Bone marrow (tissue), 2 donors: Measurements from ENCODE around the gene RPS6KA3.
"Not testable (repeated sequence)": the region's sequence is repeated elsewhere in the genome, so short reads cannot be mapped to it uniquely, and the experiment has no call there.

Experiments used
- DNase-seq, 2 donors: peaks; one replicate each; lab custom pipeline; 2025; lab: John Stamatoyannopoulos, UW

Gene RPS6KA3

GRCh38 chrX:20265221-20265725 lies 1.4 kb downstream of the RPS6KA3 start:
- DNase-seq: peak; percentile 15 to 28

GRCh38 chrX:20263474-20263873 lies 3.2 kb downstream of the RPS6KA3 start:
- peak in 1 of 2 donors; percentile 4 for DNase-seq

GRCh38 chrX:20260885-20261284 lies 5.8 kb downstream of the RPS6KA3 start:
- no peak for DNase-seq

GRCh38 chrX:20254712-20255299 lies 11.9 kb downstream of the RPS6KA3 start:
- no peak for DNase-seq

- no peak for DNase-seq
Observed at GRCh38 chrX:20253232-20253543, 13.5 kb downstream of the RPS6KA3 start.

- peak in 1 of 2 donors; percentile 10 for DNase-seq
Observed at GRCh38 chrX:20252381-20253231, 14.1 kb downstream of the RPS6KA3 start.

- DNase-seq: no peak
Observed at GRCh38 chrX:20251691-20252090, 15.0 kb downstream of the RPS6KA3 start.

GRCh38 chrX:20250146-20250545 lies 16.6 kb downstream of the RPS6KA3 start:
- not testable (repeated sequence) for DNase-seq

- DNase-seq: no peak
Observed at GRCh38 chrX:20248592-20249192, 18.0 kb downstream of the RPS6KA3 start.

GRCh38 chrX:20244931-20245330 lies 21.8 kb downstream of the RPS6KA3 start:
- no peak for DNase-seq

- no peak for DNase-seq
Observed at GRCh38 chrX:20240201-20240600, 26.5 kb downstream of the RPS6KA3 start.

GRCh38 chrX:20237864-20238263 lies 28.8 kb downstream of the RPS6KA3 start:
- DNase-seq: no peak

GRCh38 chrX:20235755-20236154 lies 31.0 kb downstream of the RPS6KA3 start:
- DNase-seq: no peak

GRCh38 chrX:20233336-20233735 lies 33.4 kb downstream of the RPS6KA3 start:
- no peak for DNase-seq

GRCh38 chrX:20231598-20231997 lies 35.1 kb downstream of the RPS6KA3 start:
- no peak for DNase-seq

- DNase-seq: no peak
Observed at GRCh38 chrX:20230406-20230805, 36.3 kb downstream of the RPS6KA3 start.

- no peak for DNase-seq
Observed at GRCh38 chrX:20229155-20229554, 37.6 kb downstream of the RPS6KA3 start.

GRCh38 chrX:20228245-20228644 lies 38.5 kb downstream of the RPS6KA3 start:
- no peak for DNase-seq

- DNase-seq: no peak
Observed at GRCh38 chrX:20227116-20227515, 39.6 kb downstream of the RPS6KA3 start.

GRCh38 chrX:20225488-20225833 lies 41.2 kb downstream of the RPS6KA3 start:
- DNase-seq: no peak

GRCh38 chrX:20224814-20225487 lies 41.8 kb downstream of the RPS6KA3 start:
- DNase-seq: no peak

GRCh38 chrX:20221902-20222301 lies 44.8 kb downstream of the RPS6KA3 start:
- no peak for DNase-seq
